HepG2 (cell line): Measurements from ENCODE around the gene SERPIND1. TPM values are rescaled to one million over a fixed set of nuclear protein-coding genes. Genes with fewer than 3 reads are reported as not detected.

Experiments
- ATAC-seq: fragments of 200-7000 bp; cut with Tn5 transposase; 3 replicates; pipeline ENCODE4 v1.9.1; 2020; ENCODE audit warnings: mild to moderate bottlenecking, moderate library complexity
- BruUV-seq: library from RNA; stranded (reverse); fragments of 400-500 nt; replicated peaks from 2 replicates; lab custom pipeline; 2021; lab: Mats Ljungman, UMichigan
- CTCF ChIA-PET: fragments of 300-600 bp; formaldehyde crosslinking; extraction: SDS; loops from one replicate; lab custom pipeline; 2021; ENCODE audit warnings: low total read pairs, inconsistent platforms, low intra/inter-chr PET ratio; lab: Yijun Ruan, JAX
- POLR2A ChIA-PET: fragments of 350-600 bp; sonication (Branson Sonifier 250); formaldehyde crosslinking; loops from one replicate; lab custom pipeline; 2020; ENCODE audit warnings: antibody characterized with exemption, inconsistent platforms; lab: Yijun Ruan, JAX
- DNase-seq: peaks from one replicate; pipeline ENCODE4 v3.0.0-alpha.2; 2015; ENCODE audit warnings: low spot score
- FAIRE-seq: peaks from 3 replicates; lab custom pipeline; 2011; peaks lifted over from hg19 to GRCh38; lab: Jason Lieb, UNC
- H2AFZ ChIP-seq: one replicate; pipeline ENCODE4 v1.6.1; 2011; ENCODE audit warnings: low read length, inconsistent platforms
- H3K27ac ChIP-seq: fragments of 300-600 bp; 3 replicates; pipeline ENCODE4 v1.8.0; 2011; ENCODE audit warnings: mixed run types, mild to moderate bottlenecking, mixed read lengths, low read length, inconsistent platforms; ENCODE audit not compliant: insufficient read depth; ENCODE audit errors: extremely low read length
- H3K27me3 ChIP-seq, 2 experiments: fragments of 200-600 bp in 1 of 2; 2 replicates in 1 of 2; 3 replicates in 1 of 2; pipeline versions ENCODE4 v1.6.0 to v1.8.0; 2011; ENCODE audit warnings: low read length in 2 of 2, mild to moderate bottlenecking in 2 of 2, moderate library complexity in 2 of 2, inconsistent platforms in 1 of 2; ENCODE audit not compliant: insufficient read depth in 2 of 2, control insufficient read depth in 1 of 2
- H3K36me3 ChIP-seq, 2 experiments: fragments of 200-600 bp in 1 of 2; replicated peaks in 1 of 2; 2 replicates in 1 of 2; 3 replicates in 1 of 2; pipeline versions ENCODE4 v1.5.1 to v1.8.0; 2011; ENCODE audit warnings: low read length in 2 of 2, inconsistent platforms in 1 of 2; ENCODE audit not compliant: insufficient read depth in 2 of 2, control insufficient read depth in 1 of 2
- H3K4me1 ChIP-seq: 2 replicates; pipeline ENCODE4 v1.5.1; 2012; ENCODE audit warnings: low read length, inconsistent platforms; ENCODE audit not compliant: insufficient read depth
- H3K4me2 ChIP-seq: 2 replicates; pipeline ENCODE4 v1.6.0; 2011; ENCODE audit warnings: low read depth, low read length, inconsistent platforms
- H3K4me3 ChIP-seq, 3 experiments: fragments of 200-600 bp in 1 of 3; sonication (generic), shearing (Covaris generic) in 1 of 3; replicated peaks in 1 of 3; 2 replicates each; pipeline ENCODE4 v1.5.1; 2011 to 2016; ENCODE audit warnings: low read length in 3 of 3, inconsistent platforms in 2 of 3, low read depth in 2 of 3, mild to moderate bottlenecking in 2 of 3, control low read depth in 1 of 3, mixed read lengths in 1 of 3; ENCODE audit not compliant: insufficient read depth in 1 of 3
- H3K79me2 ChIP-seq: one replicate; pipeline ENCODE4 v1.6.1; 2011; ENCODE audit warnings: low read length, inconsistent platforms; ENCODE audit not compliant: insufficient read depth
- H3K9ac ChIP-seq: 2 replicates; pipeline ENCODE4 v1.6.0; 2011; ENCODE audit warnings: mild to moderate bottlenecking, low read depth, low read length, inconsistent platforms; ENCODE audit not compliant: insufficient read depth
- H3K9me3 ChIP-seq: 2 replicates; pipeline ENCODE4 v1.5.1; 2012; ENCODE audit warnings: mild to moderate bottlenecking, low read length
- H4K20me1 ChIP-seq: 2 replicates; pipeline ENCODE4 v1.6.0; 2011; ENCODE audit warnings: inconsistent platforms, mild to moderate bottlenecking, low read length, moderate library complexity; ENCODE audit not compliant: insufficient read depth
- CENPT ChIP-seq: sonication (generic); formaldehyde crosslinking; IDR thresholded peaks from 2 replicates; pipeline ENCODE4 v1.8.0; 2022; ENCODE audit warnings: low read depth, mild to moderate bottlenecking, moderate library complexity, missing genetic modification reagents
- ETV6 ChIP-seq: sonication (generic); formaldehyde crosslinking; conservative IDR thresholded peaks from 2 replicates; pipeline ENCODE4 v1.4.0; 2020; ENCODE audit warnings: missing genetic modification reagents
- KAT7 ChIP-seq: IDR thresholded peaks from 2 replicates; pipeline ENCODE4 v1.6.1; 2018; ENCODE audit warnings: borderline replicate concordance, missing compliant biosample characterization
- KDM5B ChIP-seq: sonication (generic); formaldehyde crosslinking; IDR thresholded peaks from 2 replicates; pipeline ENCODE4 v1.4.0; 2020; ENCODE audit warnings: missing genetic modification reagents, mild to moderate bottlenecking, borderline replicate concordance
- PPARG ChIP-seq: conservative IDR thresholded peaks from 2 replicates; pipeline ENCODE4 v1.6.1; 2016; ENCODE audit warnings: missing biosample characterization, missing genetic modification reagents
- PTBP1 ChIP-seq: fragments of 200-400 bp; formaldehyde crosslinking; IDR thresholded peaks from 2 replicates; pipeline ENCODE4 v1.6.1; 2018; ENCODE audit warnings: low read length, low read depth; ENCODE audit not compliant: poor library complexity, severe bottlenecking
- RBFOX2 ChIP-seq: fragments of 200-400 bp; formaldehyde crosslinking; IDR thresholded peaks from 2 replicates; pipeline ENCODE4 v1.6.1; 2017; ENCODE audit warnings: low read depth, mild to moderate bottlenecking, low read length
- THAP9 ChIP-seq: sonication (generic); formaldehyde crosslinking; IDR thresholded peaks from 2 replicates; pipeline ENCODE4; 2020; ENCODE audit warnings: missing genetic modification reagents, mild to moderate bottlenecking, borderline replicate concordance
- ZFP90 ChIP-seq: sonication (generic); formaldehyde crosslinking; IDR thresholded peaks from 2 replicates; pipeline ENCODE4 v1.8.0; 2022; ENCODE audit warnings: missing genetic modification reagents, mild to moderate bottlenecking, inconsistent platforms, borderline replicate concordance
- ZNF512 ChIP-seq: sonication (generic); formaldehyde crosslinking; IDR thresholded peaks from 2 replicates; pipeline ENCODE4 v1.4.0; 2020; ENCODE audit warnings: mild to moderate bottlenecking, missing genetic modification reagents
- ZNF770 ChIP-seq: sonication (generic); formaldehyde crosslinking; IDR thresholded peaks from 2 replicates; pipeline ENCODE4 v1.5.0; 2020; ENCODE audit warnings: mild to moderate bottlenecking, missing genetic modification reagents
- WGBS: methylation state at CpG from one replicate; pipeline ENCODE4 v1.1.6; 2017; ENCODE audit warnings: low lambda C conversion rate; 5-methylcytosine and 5-hydroxymethylcytosine counted together
- in situ Hi-C: cut with HindIII; loops from 2 replicates; pipeline ENCODE4 v1.10.0; 2017; ENCODE audit warnings: low pct_unique_long_range_greater_than_20kb; ENCODE audit not compliant: extremely low pct_ligation_motif_present
- intact Hi-C: fragments of 100-400 bp; cut with micrococcal nuclease; formaldehyde crosslinking; loops from one replicate; pipeline ENCODE4 v1.10.0; 2022; ENCODE audit not compliant: unreplicated experiment
- polyA plus RNA-seq, 8 experiments: library from polyadenylated mRNA; depleted of rRNA in 3 of 8; stranded (reverse) in 7 of 8; unstranded in 1 of 8; fragments of >200 nt; fragmentation: Illumina TruSeq in 4 of 8; extraction: Trizol in 4 of 8; gene quantifications; 2 replicates each; pipeline versions ENCODE4 v1.2.1 to v1.2.3, GENCODE V29; 2011 to 2016; ENCODE audit warnings: low read depth in 4 of 8, missing spikeins in 1 of 8, mixed read lengths in 1 of 8; ENCODE audit not compliant: insufficient read depth in 1 of 8
- total RNA-seq, 5 experiments: library from RNA; depleted of rRNA; stranded (reverse); fragments of >200 nt; fragmentation: Illumina TruSeq; extraction: Trizol; gene quantifications; 2 replicates each; pipeline ENCODE4 v1.2.3, GENCODE V29; 2016; ENCODE audit warnings: low read depth in 1 of 5

The SERPIND1 gene
- total and polyA plus RNA-seq, 2 of the 13 experiments (the other 11 are each of a cell fraction or from before 2014, with no cell fraction given): 111 to 350 TPM

GRCh38 chr22:20775342-20775895, 1.5 kb downstream of the SERPIND1 start:
- ATAC-seq: no peak
- H3K9ac ChIP-seq: peak overlapping the region; percentile 83
- peak overlapping the region; percentile 80 for H3K4me2 ChIP-seq
- peaks cover 6 to 19% of the 10 kb centered on the region in 2 experiments for H3K36me3 ChIP-seq
- TF ChIP-seq ZNF512 (CRISPR knock-in tag) (no peak), KAT7 (CRISPR knock-in tag) (0 out of 2 replicates have a peak, but pooled peaks have one; percentile 2), PTBP1 (no peak), ZFP90 (no peak), PPARG (CRISPR knock-in tag) (no peak), CENPT (CRISPR knock-in tag) (no peak), THAP9 (CRISPR knock-in tag) (no peak), ZNF770 (CRISPR knock-in tag) (peak; percentile 82; the same call in 1 of the 2 replicates), KDM5B (CRISPR knock-in tag) (no peak), ETV6 (no peak), RBFOX2 (peak; percentile 49)
- H2AFZ ChIP-seq: no peak overlapping the region
- no TSS peak for BruUV-seq
- no peaks in the 10 kb centered on the region for H3K27me3 ChIP-seq
- 33% methylated on average over 4 of the region's 4 CpGs for WGBS
- CTCF ChIA-PET: no interaction called here
- no peaks in the 10 kb centered on the region for H3K9me3 ChIP-seq
- POLR2A ChIA-PET: interaction anchor here (0.8 to 9.0 kb wide), 4 partner anchors 12 to 175 kb away, joined by 3 to 172 read pairs (median 4); no protein-coding TSS in a partner anchor
- peaks cover 75% of the 10 kb centered on the region for H3K4me1 ChIP-seq
- H4K20me1 ChIP-seq: peaks cover 3% of the 10 kb centered on the region; the same call in 1 of the 2 replicates
- no peak for DNase-seq
- peaks cover 55% of the 10 kb centered on the region for H3K79me2 ChIP-seq
- H3K4me3 ChIP-seq: peak overlapping the region; percentile 61 to 84 (median 70)
- intact Hi-C loops (loop anchor here (5.0 to 10.0 kb wide), 2 partner anchors 82 to 179 kb away; partner anchors contain the start of genes PI4KA and SNAP29), in situ Hi-C loops (no loop called here)
- H3K27ac ChIP-seq: peak overlapping the region; percentile 90
- no peak for FAIRE-seq
